GM12878 (cell line): ENCODE data around the gene ATP2A1. TPM values are rescaled to one million over a fixed set of nuclear protein-coding genes. Genes with fewer than 3 reads are reported as not detected.
A peak's percentile ranks its signal among the peaks of the same experiment; 100 is the strongest.

Source experiments
- ATAC-seq: fragments of 200-7000 bp; cut with Tn5 transposase; 3 replicates; pipeline ENCODE4 v1.9.1; 2020; ENCODE audit warnings: mild to moderate bottlenecking, moderate library complexity
- BruUV-seq: library from RNA; stranded (reverse); fragments of 400-500 nt; replicated peaks from 2 replicates; lab custom pipeline; 2021; lab: Mats Ljungman, UMichigan
- CTCF ChIA-PET: fragments of 300-600 bp; sonication (Branson Sonifier 250); formaldehyde crosslinking; extraction: SDS; loops from one replicate; lab custom pipeline; 2021; ENCODE audit warnings: inconsistent platforms; lab: Yijun Ruan, JAX
- POLR2A ChIA-PET: fragments of 350-600 bp; formaldehyde crosslinking; extraction: SDS; loops from one replicate; lab custom pipeline; 2021; ENCODE audit warnings: inconsistent platforms; lab: Charles Lee
- RAD21 ChIA-PET: fragments of 300-600 bp; sonication (Branson Sonifier 250); formaldehyde crosslinking; loops from one replicate; lab custom pipeline; 2023; ENCODE audit warnings: antibody characterized with exemption; ENCODE audit not compliant: unreplicated experiment; lab: Charles Lee
- SMC1A ChIA-PET: fragments of 300-600 bp; sonication (Branson Sonifier 250); formaldehyde crosslinking; loops from one replicate; lab custom pipeline; 2023; ENCODE audit not compliant: unreplicated experiment, uncharacterized antibody; lab: Charles Lee
- DNase-seq: peaks from one replicate; pipeline ENCODE4 v3.0.0-alpha.2; 2011; ENCODE audit warnings: low read depth, low spot score
- FAIRE-seq: peaks from 3 replicates; lab custom pipeline; 2011; peaks lifted over from hg19 to GRCh38; lab: Jason Lieb, UNC
- H2AFZ ChIP-seq: 2 replicates; pipeline ENCODE4 v1.6.0; 2011; ENCODE audit warnings: low read depth, low read length, control low read depth; ENCODE audit not compliant: control insufficient read depth
- H3K27ac ChIP-seq: 2 replicates; pipeline ENCODE4 v1.5.1; 2011; ENCODE audit warnings: control low read depth; ENCODE audit not compliant: control insufficient read depth, insufficient read depth
- H3K27me3 ChIP-seq, 2 experiments: replicated peaks in 1 of 2; 2 replicates each; pipeline versions ENCODE4 v1.6.0 to v1.6.1; 2011; ENCODE audit warnings: low read length in 1 of 2; ENCODE audit not compliant: control insufficient read depth in 2 of 2, insufficient read depth in 2 of 2
- H3K36me3 ChIP-seq, 2 experiments: 2 replicates each; pipeline ENCODE4 v1.5.1; 2011; ENCODE audit warnings: low read length in 1 of 2; ENCODE audit not compliant: control insufficient read depth in 2 of 2, insufficient read depth in 2 of 2
- H3K4me1 ChIP-seq: 2 replicates; pipeline ENCODE4 v1.6.1; 2011; ENCODE audit warnings: mild to moderate bottlenecking, low read length, moderate library complexity, mixed read lengths; ENCODE audit not compliant: control insufficient read depth, insufficient read depth
- H3K4me2 ChIP-seq: 2 replicates; pipeline ENCODE4 v1.6.0; 2011; ENCODE audit warnings: control low read depth; ENCODE audit not compliant: control insufficient read depth, insufficient read depth
- H3K4me3 ChIP-seq: fragments of 200-600 bp; sonication (generic); 2 replicates; pipeline ENCODE4 v1.5.1; 2016
- H3K79me2 ChIP-seq: 2 replicates; pipeline ENCODE4 v1.6.0; 2011; ENCODE audit warnings: low read length; ENCODE audit not compliant: control insufficient read depth, insufficient read depth
- H3K9ac ChIP-seq: 2 replicates; pipeline ENCODE4 v1.8.0; 2011; ENCODE audit warnings: low read length, control low read depth, mixed read lengths; ENCODE audit not compliant: control insufficient read depth, insufficient read depth
- H3K9me3 ChIP-seq: replicated peaks from 3 replicates; pipeline ENCODE4 v1.5.1; 2011; ENCODE audit warnings: mild to moderate bottlenecking, low read length; ENCODE audit not compliant: control insufficient read depth, insufficient read depth
- H4K20me1 ChIP-seq: 2 replicates; pipeline ENCODE4 v1.6.0; 2011; ENCODE audit not compliant: control insufficient read depth, insufficient read depth
- IKZF1 ChIP-seq: fragments of 450-650 bp; conservative IDR thresholded peaks from 2 replicates; pipeline ENCODE4 v1.6.1; 2017; ENCODE audit warnings: antibody characterized with exemption, mild to moderate bottlenecking
- KDM1A ChIP-seq: fragments of 200-600 bp; sonication (generic); IDR thresholded peaks from 2 replicates; pipeline ENCODE4 v1.6.1; 2016; ENCODE audit warnings: borderline replicate concordance
- KLF5 ChIP-seq: fragments of 450-650 bp; IDR thresholded peaks from 2 replicates; pipeline ENCODE4 v1.6.1; 2014; ENCODE audit warnings: mild to moderate bottlenecking; ENCODE audit not compliant: partially characterized antibody
- NFYB ChIP-seq: IDR thresholded peaks from 2 replicates; pipeline ENCODE4 v1.6.1; 2011; ENCODE audit warnings: low read depth, mild to moderate bottlenecking, low read length, improper control_type of control experiment, moderate library complexity; ENCODE audit not compliant: insufficient read depth
- NR2C1 ChIP-seq: fragments of 450-650 bp; IDR thresholded peaks from 2 replicates; pipeline ENCODE4 v1.6.1; 2017; ENCODE audit warnings: antibody characterized with exemption, mild to moderate bottlenecking, moderate library complexity
- SP1 ChIP-seq: IDR thresholded peaks from one replicate; pipeline ENCODE4 v1.6.1; 2011; ENCODE audit warnings: low read depth, low read length
- SRF ChIP-seq, 2 experiments: IDR thresholded peaks; 2 replicates each; pipeline ENCODE4 v1.6.1; 2011; ENCODE audit warnings: low read depth in 2 of 2, low read length in 2 of 2, mild to moderate bottlenecking in 1 of 2, moderate library complexity in 1 of 2
- TCF12 ChIP-seq: IDR thresholded peaks from 2 replicates; pipeline ENCODE4 v1.6.1; 2011; ENCODE audit warnings: low read depth, mild to moderate bottlenecking, low read length
- ZNF274 ChIP-seq: IDR thresholded peaks from one replicate; pipeline ENCODE4 v1.8.0; 2011; ENCODE audit not compliant: insufficient read length, insufficient read depth
- ZSCAN29 ChIP-seq: fragments of 450-650 bp; IDR thresholded peaks from 2 replicates; pipeline ENCODE4 v1.6.1; 2017; ENCODE audit warnings: mild to moderate bottlenecking, moderate library complexity
- WGBS: methylation state at CpG from one replicate; pipeline ENCODE4 v1.1.6; 2016; ENCODE audit warnings: low lambda C conversion rate; ENCODE audit not compliant: insufficient replicate concordance, insufficient coverage; ENCODE audit errors: missing lambda C conversion rate; 5-methylcytosine and 5-hydroxymethylcytosine counted together
- in situ Hi-C: fragments of 300-500 bp; cut with MboI; formaldehyde crosslinking; loops from 9 replicates; pipeline ENCODE4 v1.14.3; 2018; ENCODE audit warnings: mixed read lengths
- intact Hi-C: fragments of 100-400 bp; cut with micrococcal nuclease; formaldehyde crosslinking; loops from one replicate; pipeline ENCODE4 v1.14.2; 2022; ENCODE audit not compliant: unreplicated experiment
- polyA plus RNA-seq, 11 experiments: library from polyadenylated mRNA; depleted of rRNA in 4 of 11; unstranded in 6 of 11; stranded (reverse) in 5 of 11; fragments of >200 nt; fragmentation: Nextera tagmentation in 4 of 11; fragmentation: Illumina TruSeq in 1 of 11; extraction: Ambion mirVana in 4 of 11; extraction: Trizol in 1 of 11; gene quantifications; 1 replicate in 1 of 11; 2 replicates in 10 of 11; pipeline versions ENCODE4 v1.2.1 to v1.2.3, GENCODE V29; 2011 to 2016; ENCODE audit warnings: inconsistent platforms in 2 of 11, missing spikeins in 2 of 11, low read depth in 1 of 11
- total RNA-seq, 4 experiments: library from RNA; depleted of rRNA in 3 of 4; stranded (reverse); fragments of >200 nt in 3 of 4; fragmentation: Illumina TruSeq in 1 of 4; extraction: Trizol in 1 of 4; gene quantifications; 2 replicates each; pipeline versions ENCODE4 v1.2.1 to v1.2.3, GENCODE V29; 2013 to 2021
- TF ChIP-seq, protein P1 (sequence below): IDR thresholded peaks from 2 replicates; pipeline ENCODE4 v1.6.1; 2011; ENCODE audit warnings: mild to moderate bottlenecking, low read depth, low read length, moderate library complexity; ENCODE audit not compliant: insufficient replicate concordance
- TF ChIP-seq, protein P2 (sequence below): fragments of 450-650 bp; IDR thresholded peaks from 2 replicates; pipeline ENCODE4 v1.6.1; 2016; ENCODE audit warnings: mild to moderate bottlenecking, moderate library complexity, borderline replicate concordance
- TF ChIP-seq, protein P3 (sequence below): fragments of 450-650 bp; IDR thresholded peaks from 2 replicates; pipeline ENCODE4 v1.6.1; 2014; ENCODE audit warnings: mild to moderate bottlenecking
- TF ChIP-seq, protein P4 (sequence below): IDR thresholded peaks from 2 replicates; pipeline ENCODE4 v1.6.1; 2012; ENCODE audit warnings: low read depth, low read length, improper control_type of control experiment

Gene ATP2A1
- total and polyA plus RNA-seq, 10 of the 15 experiments (the other 5 are each of a cell fraction or from before 2014, with no cell fraction given): 0.13 to 1.7 (median 0.88) TPM

DNA sequence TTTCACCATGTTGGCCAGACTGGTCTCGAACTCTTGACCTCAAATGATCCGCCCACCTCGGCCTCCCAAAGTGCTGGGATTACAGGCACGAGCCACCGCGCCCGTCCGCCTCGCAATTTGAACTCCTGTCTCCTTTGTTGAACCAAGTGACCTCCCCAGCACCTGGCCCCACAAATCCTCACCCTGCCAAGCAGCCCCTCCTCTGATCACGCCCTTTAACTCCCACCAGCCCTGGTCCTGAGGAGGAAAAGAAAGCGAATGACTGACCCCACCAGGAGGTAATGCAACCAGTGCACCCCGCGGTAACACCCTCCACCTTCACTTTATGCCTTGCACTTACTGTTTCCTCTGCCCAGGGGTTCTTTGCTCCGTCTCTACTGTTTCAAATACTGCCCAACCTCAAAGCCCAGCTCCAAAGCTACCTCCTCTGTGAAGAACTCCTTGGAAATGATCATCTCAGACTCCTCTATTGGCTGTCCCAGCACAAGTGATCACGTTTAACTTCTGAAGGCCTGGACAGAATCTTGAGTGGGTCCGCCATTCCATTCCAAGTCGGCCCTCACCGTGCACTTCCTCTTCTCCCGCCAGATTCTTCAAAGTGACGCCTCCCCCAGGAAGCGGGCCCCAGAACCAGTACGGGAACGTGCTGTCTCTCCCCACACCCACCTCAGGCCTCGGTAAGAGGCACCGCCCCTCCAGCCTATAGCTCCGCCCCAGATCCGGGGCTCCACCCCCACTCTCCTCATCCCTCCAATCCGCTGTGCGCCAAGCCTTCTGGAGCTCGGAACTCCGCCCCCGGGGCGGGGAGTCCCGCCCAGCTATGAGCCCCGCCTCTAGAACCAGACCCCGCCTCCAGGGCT is 57.9 kb downstream of the ATP2A1 start:
- H3K9me3 ChIP-seq: no peaks in the 10 kb centered on the region
- ChIA-PET SMC1A (interaction anchor here (0.7 to 2.8 kb wide), 4 partner anchors 9 to 65 kb away, joined by 3 to 14 read pairs (median 8); no protein-coding TSS in a partner anchor), CTCF (interaction anchor here (0.9 to 7.2 kb wide), 4 partner anchors 8 to 66 kb away, joined by 3 to 136 read pairs (median 4); no protein-coding TSS in a partner anchor), POLR2A (interaction anchor here (0.6 to 2.1 kb wide), 4 partner anchors 10 to 57 kb away, joined by 3 to 7 read pairs (median 4); partner anchors contain the start of gene RABEP2), RAD21 (interaction anchor here (0.8 to 2.0 kb wide), 7 partner anchors 9 to 114 kb away, joined by 3 to 11 read pairs (median 4); partner anchors contain the start of genes NFATC2IP, RABEP2 and SH2B1)
- H3K4me1 ChIP-seq: peaks cover 9% of the 10 kb centered on the region
- no peak overlapping the region for H3K9ac ChIP-seq
- no TSS peak for BruUV-seq
- DNase-seq (no peak), FAIRE-seq (peak; percentile 59), ATAC-seq (peak; percentile 89)
- intact Hi-C loops: no loop called here
- no peak overlapping the region for H3K4me3 ChIP-seq
- peak overlapping the region; percentile 52; the same call in 1 of the 2 replicates for H3K4me2 ChIP-seq
- H4K20me1 ChIP-seq: no peaks in the 10 kb centered on the region
- H3K27ac ChIP-seq: no peak overlapping the region
- peaks cover 0 to 6% of the 10 kb centered on the region in 2 experiments; a peak in 1 of 4 replicates for H3K36me3 ChIP-seq
- WGBS: 63% methylated on average over 36 of the region's 36 CpGs
- peaks cover 21% of the 10 kb centered on the region for H3K79me2 ChIP-seq
- no peaks in the 10 kb centered on the region for H3K27me3 ChIP-seq
- peak overlapping the region; percentile 16 for H2AFZ ChIP-seq
- in situ Hi-C loops: no loop called here
- TF ChIP-seq, protein P1, sequence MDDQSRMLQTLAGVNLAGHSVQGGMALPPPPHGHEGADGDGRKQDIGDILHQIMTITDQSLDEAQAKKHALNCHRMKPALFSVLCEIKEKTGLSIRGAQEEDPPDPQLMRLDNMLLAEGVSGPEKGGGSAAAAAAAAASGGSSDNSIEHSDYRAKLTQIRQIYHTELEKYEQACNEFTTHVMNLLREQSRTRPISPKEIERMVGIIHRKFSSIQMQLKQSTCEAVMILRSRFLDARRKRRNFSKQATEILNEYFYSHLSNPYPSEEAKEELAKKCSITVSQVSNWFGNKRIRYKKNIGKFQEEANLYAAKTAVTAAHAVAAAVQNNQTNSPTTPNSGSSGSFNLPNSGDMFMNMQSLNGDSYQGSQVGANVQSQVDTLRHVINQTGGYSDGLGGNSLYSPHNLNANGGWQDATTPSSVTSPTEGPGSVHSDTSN: no peak
- TF ChIP-seq KLF5: no peak
- TF ChIP-seq NR2C1: no peak
- no peak for TF ChIP-seq ZNF274
- TF ChIP-seq NFYB: no peak
- TF ChIP-seq, protein P2, sequence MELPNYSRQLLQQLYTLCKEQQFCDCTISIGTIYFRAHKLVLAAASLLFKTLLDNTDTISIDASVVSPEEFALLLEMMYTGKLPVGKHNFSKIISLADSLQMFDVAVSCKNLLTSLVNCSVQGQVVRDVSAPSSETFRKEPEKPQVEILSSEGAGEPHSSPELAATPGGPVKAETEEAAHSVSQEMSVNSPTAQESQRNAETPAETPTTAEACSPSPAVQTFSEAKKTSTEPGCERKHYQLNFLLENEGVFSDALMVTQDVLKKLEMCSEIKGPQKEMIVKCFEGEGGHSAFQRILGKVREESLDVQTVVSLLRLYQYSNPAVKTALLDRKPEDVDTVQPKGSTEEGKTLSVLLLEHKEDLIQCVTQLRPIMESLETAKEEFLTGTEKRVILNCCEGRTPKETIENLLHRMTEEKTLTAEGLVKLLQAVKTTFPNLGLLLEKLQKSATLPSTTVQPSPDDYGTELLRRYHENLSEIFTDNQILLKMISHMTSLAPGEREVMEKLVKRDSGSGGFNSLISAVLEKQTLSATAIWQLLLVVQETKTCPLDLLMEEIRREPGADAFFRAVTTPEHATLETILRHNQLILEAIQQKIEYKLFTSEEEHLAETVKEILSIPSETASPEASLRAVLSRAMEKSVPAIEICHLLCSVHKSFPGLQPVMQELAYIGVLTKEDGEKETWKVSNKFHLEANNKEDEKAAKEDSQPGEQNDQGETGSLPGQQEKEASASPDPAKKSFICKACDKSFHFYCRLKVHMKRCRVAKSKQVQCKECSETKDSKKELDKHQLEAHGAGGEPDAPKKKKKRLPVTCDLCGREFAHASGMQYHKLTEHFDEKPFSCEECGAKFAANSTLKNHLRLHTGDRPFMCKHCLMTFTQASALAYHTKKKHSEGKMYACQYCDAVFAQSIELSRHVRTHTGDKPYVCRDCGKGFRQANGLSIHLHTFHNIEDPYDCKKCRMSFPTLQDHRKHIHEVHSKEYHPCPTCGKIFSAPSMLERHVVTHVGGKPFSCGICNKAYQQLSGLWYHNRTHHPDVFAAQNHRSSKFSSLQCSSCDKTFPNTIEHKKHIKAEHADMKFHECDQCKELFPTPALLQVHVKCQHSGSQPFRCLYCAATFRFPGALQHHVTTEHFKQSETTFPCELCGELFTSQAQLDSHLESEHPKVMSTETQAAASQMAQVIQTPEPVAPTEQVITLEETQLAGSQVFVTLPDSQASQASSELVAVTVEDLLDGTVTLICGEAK: no peak
- TF ChIP-seq TCF12: no peak
- TF ChIP-seq, protein P3, sequence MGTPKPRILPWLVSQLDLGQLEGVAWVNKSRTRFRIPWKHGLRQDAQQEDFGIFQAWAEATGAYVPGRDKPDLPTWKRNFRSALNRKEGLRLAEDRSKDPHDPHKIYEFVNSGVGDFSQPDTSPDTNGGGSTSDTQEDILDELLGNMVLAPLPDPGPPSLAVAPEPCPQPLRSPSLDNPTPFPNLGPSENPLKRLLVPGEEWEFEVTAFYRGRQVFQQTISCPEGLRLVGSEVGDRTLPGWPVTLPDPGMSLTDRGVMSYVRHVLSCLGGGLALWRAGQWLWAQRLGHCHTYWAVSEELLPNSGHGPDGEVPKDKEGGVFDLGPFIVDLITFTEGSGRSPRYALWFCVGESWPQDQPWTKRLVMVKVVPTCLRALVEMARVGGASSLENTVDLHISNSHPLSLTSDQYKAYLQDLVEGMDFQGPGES: no peak
- no peak for TF ChIP-seq KDM1A
- no peak for TF ChIP-seq IKZF1
- peak; percentile 42 for TF ChIP-seq SP1
- TF ChIP-seq, protein P4, sequence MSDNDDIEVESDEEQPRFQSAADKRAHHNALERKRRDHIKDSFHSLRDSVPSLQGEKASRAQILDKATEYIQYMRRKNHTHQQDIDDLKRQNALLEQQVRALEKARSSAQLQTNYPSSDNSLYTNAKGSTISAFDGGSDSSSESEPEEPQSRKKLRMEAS: no peak
- TF ChIP-seq ZSCAN29: no peak
- no peak for TF ChIP-seq SRF (IDR thresholded peaks at IDR 0.05; ENCODE audit: low read depth in 2 of 2, low read length in 2 of 2)
